Neuronal stem cell (in vitro differentiated cells): ENCODE results near the gene MACROD2.

ENCODE experiments used
- DNase-seq: peaks from one replicate; pipeline ENCODE4 v3.0.0-alpha.2; 2013; ENCODE audit warnings: low spot score
- H2AFZ ChIP-seq: one replicate; pipeline ENCODE4 v1.6.1; 2013; ENCODE audit warnings: mild to moderate bottlenecking, low read length, inconsistent platforms
- H2AK5ac ChIP-seq: 2 replicates; pipeline ENCODE4 v1.6.1; 2013; ENCODE audit warnings: low read depth, mild to moderate bottlenecking, inconsistent platforms, low read length, moderate library complexity, mixed read lengths
- H2BK120ac ChIP-seq: 2 replicates; pipeline ENCODE4 v1.6.1; 2013; ENCODE audit warnings: low read depth, mild to moderate bottlenecking, inconsistent platforms, low read length, moderate library complexity, mixed read lengths
- H2BK12ac ChIP-seq: one replicate; pipeline ENCODE4 v1.6.1; 2013; ENCODE audit warnings: low read length, inconsistent platforms
- H2BK15ac ChIP-seq: 2 replicates; pipeline ENCODE4 v1.6.1; 2013; ENCODE audit warnings: mild to moderate bottlenecking, low read length, inconsistent platforms, mixed read lengths
- H2BK5ac ChIP-seq: one replicate; pipeline ENCODE4 v1.6.1; 2013; ENCODE audit warnings: inconsistent platforms, mild to moderate bottlenecking, low read length, moderate library complexity
- H3K14ac ChIP-seq: one replicate; pipeline ENCODE4 v1.6.1; 2013; ENCODE audit warnings: low read length, inconsistent platforms
- H3K18ac ChIP-seq: 2 replicates; pipeline ENCODE4 v1.6.1; 2013; ENCODE audit warnings: low read length, inconsistent platforms
- H3K23ac ChIP-seq: 2 replicates; pipeline ENCODE4 v1.6.1; 2013; ENCODE audit warnings: low read depth, mild to moderate bottlenecking, mixed read lengths, low read length, inconsistent platforms; ENCODE audit not compliant: poor library complexity
- H3K27ac ChIP-seq: replicated peaks from 3 replicates; pipeline ENCODE4 v1.5.1; 2013; ENCODE audit warnings: low read length, inconsistent platforms
- H3K27me3 ChIP-seq, 3 experiments: 2 replicates each; pipeline ENCODE4 v1.6.1; 2013; ENCODE audit warnings: low read length in 3 of 3, mild to moderate bottlenecking in 2 of 3, inconsistent platforms in 1 of 3, low read depth in 1 of 3, mixed read lengths in 1 of 3, moderate library complexity in 1 of 3; ENCODE audit not compliant: control insufficient read depth in 3 of 3, insufficient read depth in 3 of 3
- H3K36me3 ChIP-seq, 2 donors: replicated peaks in 1 of 2; 2 replicates each; pipeline ENCODE4 v1.6.1; 2013; ENCODE audit warnings: low read length in 2 of 2; ENCODE audit not compliant: control insufficient read depth in 2 of 2, insufficient read depth in 2 of 2
- H3K4ac ChIP-seq: 2 replicates; pipeline ENCODE4 v1.6.1; 2013; ENCODE audit warnings: inconsistent platforms, mild to moderate bottlenecking, low read length, moderate library complexity
- H3K4me1 ChIP-seq, 2 donors: 1 replicate in 1 of 2; 2 replicates in 1 of 2; pipeline ENCODE4 v1.6.1; 2013; ENCODE audit warnings: low read length in 2 of 2, low read depth in 1 of 2; ENCODE audit not compliant: control insufficient read depth in 2 of 2, insufficient read depth in 1 of 2
- H3K4me2 ChIP-seq: one replicate; pipeline ENCODE4 v1.6.1; 2013; ENCODE audit warnings: mild to moderate bottlenecking, low read length, inconsistent platforms; ENCODE audit not compliant: insufficient read depth, poor library complexity, severe bottlenecking
- H3K4me3 ChIP-seq, 2 donors: 2 replicates each; pipeline ENCODE4 v1.5.1; 2013; ENCODE audit warnings: low read length in 2 of 2, mild to moderate bottlenecking in 2 of 2, inconsistent platforms in 1 of 2, moderate library complexity in 1 of 2
- H3K79me1 ChIP-seq: one replicate; pipeline ENCODE4 v1.6.1; 2013; ENCODE audit warnings: low read depth, mild to moderate bottlenecking, inconsistent platforms, low read length, moderate library complexity
- H3K9ac ChIP-seq: one replicate; pipeline ENCODE4 v1.6.1; 2013; ENCODE audit warnings: mild to moderate bottlenecking, low read depth, low read length, inconsistent platforms; ENCODE audit not compliant: poor library complexity
- H3K9me3 ChIP-seq, 2 donors: replicated peaks in 1 of 2; 2 replicates each; pipeline versions ENCODE3 to v1.6.1; 2013; ENCODE audit warnings: low read length in 2 of 2, mild to moderate bottlenecking in 2 of 2, inconsistent platforms in 1 of 2, low read depth in 1 of 2, mixed read lengths in 1 of 2, moderate library complexity in 1 of 2; ENCODE audit not compliant: control insufficient read depth in 2 of 2, insufficient read depth in 1 of 2
- H4K8ac ChIP-seq: one replicate; pipeline ENCODE4 v1.6.1; 2013; ENCODE audit warnings: low read depth, mild to moderate bottlenecking, inconsistent platforms, low read length, moderate library complexity
- H4K91ac ChIP-seq: one replicate; pipeline ENCODE4 v1.6.1; 2013; ENCODE audit warnings: low read length, low read depth, mild to moderate bottlenecking, inconsistent platforms; ENCODE audit not compliant: poor library complexity
- WGBS, 2 donors: extraction: QIAGEN DNeasy Blood & Tissue Kit; methylation state at CpG; one replicate each; pipeline ENCODE4 v1.1.7; 2013; ENCODE audit warnings: missing lambda C conversion rate in 2 of 2, mixed read lengths in 1 of 2; ENCODE audit not compliant: insufficient read length in 2 of 2, insufficient replicate concordance in 1 of 2; ENCODE audit errors: extremely low coverage in 2 of 2; 5-methylcytosine and 5-hydroxymethylcytosine counted together

The MACROD2 gene

GRCh38 chr20:15630360-15630759 is 1635.0 kb downstream of the MACROD2 start:
- no peak overlapping the region for H3K18ac ChIP-seq
- no peak overlapping the region for H3K4me2 ChIP-seq
- H3K9me3 ChIP-seq = peaks cover 3 to 9% of the 10 kb centered on the region in 2 donors
- no peak overlapping the region for H3K4ac ChIP-seq
- no CpG with 5 or more reads among the region's 4 CpGs for WGBS, 2 donors
- H2BK15ac ChIP-seq = no peak overlapping the region
- no peak overlapping the region for H3K23ac ChIP-seq
- H4K8ac ChIP-seq = no peak overlapping the region
- H2AK5ac ChIP-seq = no peak overlapping the region
- H3K27me3 ChIP-seq = no peaks in the 10 kb centered on the region
- no peaks in the 10 kb centered on the region for H3K36me3 ChIP-seq
- H4K91ac ChIP-seq = no peak overlapping the region
- H2BK5ac ChIP-seq = no peak overlapping the region
- no peaks in the 10 kb centered on the region for H3K79me1 ChIP-seq
- H3K4me3 ChIP-seq = no peak overlapping the region
- no peak overlapping the region for H2AFZ ChIP-seq
- DNase-seq = no peak
- H3K14ac ChIP-seq = no peak overlapping the region
- no peak overlapping the region for H3K9ac ChIP-seq
- no peak overlapping the region for H3K27ac ChIP-seq
- H2BK120ac ChIP-seq = no peak overlapping the region
- H2BK12ac ChIP-seq = no peak overlapping the region
- no peaks in the 10 kb centered on the region for H3K4me1 ChIP-seq

- H3K27ac ChIP-seq = no peak overlapping the region
- no peak overlapping the region for H3K4ac ChIP-seq
- no peak overlapping the region for H4K8ac ChIP-seq
- H2BK5ac ChIP-seq = no peak overlapping the region
- no peak overlapping the region for H2AFZ ChIP-seq
- no peak overlapping the region for H2BK15ac ChIP-seq
- no peak overlapping the region for H2BK12ac ChIP-seq
- H3K9me3 ChIP-seq = peaks cover 3 to 9% of the 10 kb centered on the region in 2 donors
- H2AK5ac ChIP-seq = no peak overlapping the region
- no peaks in the 10 kb centered on the region for H3K79me1 ChIP-seq
- no peak overlapping the region for H3K4me2 ChIP-seq
- no peak overlapping the region for H3K23ac ChIP-seq
- H3K36me3 ChIP-seq = no peaks in the 10 kb centered on the region
- H3K18ac ChIP-seq = no peak overlapping the region
- H2BK120ac ChIP-seq = no peak overlapping the region
- H3K4me3 ChIP-seq = no peak overlapping the region
- WGBS, 2 donors = 100% methylated on average over 1 of the region's 3 CpGs; no CpG with 5 or more reads in 1 of the 2 donors
- no peak for DNase-seq
- no peak overlapping the region for H3K9ac ChIP-seq
- H4K91ac ChIP-seq = no peak overlapping the region
- H3K27me3 ChIP-seq = no peaks in the 10 kb centered on the region
- no peak overlapping the region for H3K14ac ChIP-seq
- H3K4me1 ChIP-seq = peaks cover 11 to 15% of the 10 kb centered on the region in 2 donors
Observed at GRCh38 chr20:15632680-15633079, 1637.4 kb downstream of the MACROD2 start.

- Histone ChIP-seq H3K4me2 (no peak overlapping the region), H3K4me3 (no peak overlapping the region), H3K4me1 (peaks cover 18 to 24% of the 10 kb centered on the region in 2 donors), H4K91ac (no peak overlapping the region), H3K4ac (no peak overlapping the region), H2BK5ac (no peak overlapping the region), H3K9me3 (peaks cover 3 to 9% of the 10 kb centered on the region in 2 donors), H2AK5ac (no peak overlapping the region), H3K23ac (no peak overlapping the region), H2AFZ (no peak overlapping the region), H3K27me3 (no peaks in the 10 kb centered on the region), H2BK120ac (no peak overlapping the region), H2BK12ac (no peak overlapping the region), H3K79me1 (no peaks in the 10 kb centered on the region), H3K14ac (no peak overlapping the region), H3K9ac (no peak overlapping the region), H3K36me3 (no peaks in the 10 kb centered on the region), H4K8ac (no peak overlapping the region), H3K18ac (no peak overlapping the region), H2BK15ac (no peak overlapping the region), H3K27ac (no peak overlapping the region)
- DNase-seq = no peak
- WGBS, 2 donors = no CpG with 5 or more reads among the region's 2 CpGs
Observed at GRCh38 chr20:15634102-15634501, 1638.8 kb downstream of the MACROD2 start.

GRCh38 chr20:15637546-15637945 is 1642.2 kb downstream of the MACROD2 start:
- peak overlapping the region; percentile 73 for H3K18ac ChIP-seq
- no peak overlapping the region for H2BK12ac ChIP-seq
- no peaks in the 10 kb centered on the region for H3K36me3 ChIP-seq
- H2BK15ac ChIP-seq = no peak overlapping the region
- no peaks in the 10 kb centered on the region for H3K27me3 ChIP-seq
- WGBS, 2 donors = no CpG with 5 or more reads among the region's 5 CpGs
- peak; percentile 9 for DNase-seq
- peak overlapping the region in 1 of 2 donors; percentile 8 for H3K4me3 ChIP-seq
- H2AFZ ChIP-seq = peak overlapping the region; percentile 33
- no peak overlapping the region for H4K8ac ChIP-seq
- no peak overlapping the region for H2BK120ac ChIP-seq
- no peaks in the 10 kb centered on the region for H3K79me1 ChIP-seq
- H3K4ac ChIP-seq = no peak overlapping the region
- peaks cover 3 to 12% of the 10 kb centered on the region in 2 donors for H3K9me3 ChIP-seq
- H3K23ac ChIP-seq = no peak overlapping the region
- H2AK5ac ChIP-seq = no peak overlapping the region
- peak overlapping the region; percentile 37 for H3K27ac ChIP-seq
- no peak overlapping the region for H4K91ac ChIP-seq
- no peak overlapping the region for H3K14ac ChIP-seq
- no peak overlapping the region for H3K9ac ChIP-seq
- H3K4me1 ChIP-seq = peaks cover 18 to 30% of the 10 kb centered on the region in 2 donors
- no peak overlapping the region for H2BK5ac ChIP-seq
- H3K4me2 ChIP-seq = no peak overlapping the region
